Effector CD8-positive, alpha-beta T cell (primary cell): ENCODE results near the gene IFIT1.
A peak's percentile ranks its signal among the peaks of the same experiment; 100 is the strongest.
"Not testable (repeated sequence)": the region's sequence is repeated elsewhere in the genome, so short reads cannot be mapped to it uniquely, and the experiment has no call there.

Source experiments
- DNase-seq: peaks from one replicate; lab custom pipeline; 2025; lab: John Stamatoyannopoulos, UW

Gene IFIT1

GRCh38 chr10:89398003-89398749, 5.8 kb downstream of the IFIT1 start:
- no peak for DNase-seq

- no peak for DNase-seq
Observed at GRCh38 chr10:89399956-89400355, 7.5 kb downstream of the IFIT1 start.

- DNase-seq, result no peak
Observed at GRCh38 chr10:89403043-89403442, 10.6 kb downstream of the IFIT1 start.

- no peak for DNase-seq
Observed at GRCh38 chr10:89404104-89405047, 12.0 kb downstream of the IFIT1 start.

- not testable (repeated sequence) for DNase-seq
Observed at GRCh38 chr10:89406178-89406577, 13.8 kb downstream of the IFIT1 start.

- not testable (repeated sequence) for DNase-seq
Observed at GRCh38 chr10:89407792-89408191, 15.4 kb downstream of the IFIT1 start.

GRCh38 chr10:89409282-89409681, 16.9 kb downstream of the IFIT1 start:
- not testable (repeated sequence) for DNase-seq

GRCh38 chr10:89410551-89410950, 18.1 kb downstream of the IFIT1 start:
- DNase-seq, result not testable (repeated sequence)

- not testable (repeated sequence) for DNase-seq
Observed at GRCh38 chr10:89411135-89411534, 18.7 kb downstream of the IFIT1 start.

- DNase-seq, result peak; percentile 4
Observed at GRCh38 chr10:89412276-89412675, 19.9 kb downstream of the IFIT1 start.

GRCh38 chr10:89413398-89413912, 21.0 kb downstream of the IFIT1 start:
- no peak for DNase-seq

GRCh38 chr10:89414146-89414878, 21.9 kb downstream of the IFIT1 start, which contains the start of gene IFIT5:
IFIT5 (plus strand) TSS chr10:89414568; CDS start chr10:89414799, 231 bp downstream.
- peak; percentile 49 for DNase-seq

- peak; percentile 8 for DNase-seq
Observed at GRCh38 chr10:89414879-89415821, 22.7 kb downstream of the IFIT1 start.

- no peak for DNase-seq
Observed at GRCh38 chr10:89416465-89416864, 24.0 kb downstream of the IFIT1 start.

GRCh38 chr10:89419548-89419947, 27.1 kb downstream of the IFIT1 start:
- peak; percentile 1 for DNase-seq

GRCh38 chr10:89421018-89421476, 28.6 kb downstream of the IFIT1 start:
- no peak for DNase-seq

GRCh38 chr10:89425000-89425399, 32.6 kb downstream of the IFIT1 start:
- DNase-seq, result no peak

- DNase-seq, result no peak
Observed at GRCh38 chr10:89426230-89426868, 33.9 kb downstream of the IFIT1 start.

GRCh38 chr10:89427629-89428028, 35.2 kb downstream of the IFIT1 start:
- no peak for DNase-seq

GRCh38 chr10:89428877-89429276, 36.5 kb downstream of the IFIT1 start:
- no peak for DNase-seq
